NCI-H748 (cell line): ENCODE results near the gene GALNT11.

Source experiments
- DNase-seq: peaks from one replicate; lab custom pipeline; 2025; ENCODE audit not compliant: unreplicated experiment; lab: John Stamatoyannopoulos, UW

GALNT11 gene

GRCh38 chr7:152115021-152115718 is 89.7 kb downstream of the GALNT11 start:
- DNase-seq = no peak

GRCh38 chr7:152117356-152117755 is 91.9 kb downstream of the GALNT11 start:
- DNase-seq = no peak

GRCh38 chr7:152120210-152120609 is 94.7 kb downstream of the GALNT11 start:
- no peak for DNase-seq

- DNase-seq = no peak
These were observed 95.3 kb downstream of the GALNT11 start for GRCh38 chr7:152120776-152121175.

GRCh38 chr7:152121432-152121831 is 96.0 kb downstream of the GALNT11 start:
- no peak for DNase-seq

GRCh38 chr7:152122540-152122939 is 97.1 kb downstream of the GALNT11 start:
- DNase-seq = no peak

GRCh38 chr7:152126741-152127140 is 101.3 kb downstream of the GALNT11 start:
- no peak for DNase-seq

GRCh38 chr7:152127229-152127628 is 101.8 kb downstream of the GALNT11 start:
- DNase-seq = no peak

GRCh38 chr7:152128252-152128651 is 102.8 kb downstream of the GALNT11 start:
- no peak for DNase-seq

GRCh38 chr7:152128741-152129461 is 103.4 kb downstream of the GALNT11 start:
- no peak for DNase-seq

- DNase-seq = no peak
These were observed 104.2 kb downstream of the GALNT11 start for GRCh38 chr7:152129682-152130081.

GRCh38 chr7:152130658-152131590 is 105.5 kb downstream of the GALNT11 start:
- no peak for DNase-seq

- no peak for DNase-seq
These were observed 106.6 kb downstream of the GALNT11 start for GRCh38 chr7:152131981-152132494.

- DNase-seq = no peak
These were observed 107.3 kb downstream of the GALNT11 start for GRCh38 chr7:152132812-152133211.

- no peak for DNase-seq
These were observed 108.3 kb downstream of the GALNT11 start for GRCh38 chr7:152133804-152134203.

GRCh38 chr7:152136686-152137085 is 111.2 kb downstream of the GALNT11 start:
- DNase-seq = no peak

GRCh38 chr7:152137476-152138025 is 112.1 kb downstream of the GALNT11 start:
- peak; percentile 36 for DNase-seq

GRCh38 chr7:152140067-152140466 is 114.6 kb downstream of the GALNT11 start:
- no peak for DNase-seq

- no peak for DNase-seq
These were observed 115.1 kb downstream of the GALNT11 start for GRCh38 chr7:152140560-152140959.

GRCh38 chr7:152142976-152143595 is 117.6 kb downstream of the GALNT11 start:
- DNase-seq = no peak
